GM12864 (cell line): Measurements from ENCODE around the gene TLE2.
"Not testable (repeated sequence)": the region's sequence is repeated elsewhere in the genome, so short reads cannot be mapped to it uniquely, and the experiment has no call there.

Source experiments
- DNase-seq: peaks from one replicate; pipeline ENCODE4 v3.0.0-alpha.2; 2011; ENCODE audit warnings: low read depth
- H3K4me3 ChIP-seq: 2 replicates; pipeline ENCODE4 v1.5.1; 2011; ENCODE audit warnings: mild to moderate bottlenecking, low read depth, low read length, control low read depth
- TF ChIP-seq, protein P1 (sequence below): IDR thresholded peaks from 2 replicates; pipeline ENCODE4 v1.5.1; 2011; ENCODE audit warnings: low read depth, mild to moderate bottlenecking, moderate library complexity, low read length, control low read depth, inconsistent platforms; ENCODE audit errors: missing control alignments

TLE2 gene

DNA sequence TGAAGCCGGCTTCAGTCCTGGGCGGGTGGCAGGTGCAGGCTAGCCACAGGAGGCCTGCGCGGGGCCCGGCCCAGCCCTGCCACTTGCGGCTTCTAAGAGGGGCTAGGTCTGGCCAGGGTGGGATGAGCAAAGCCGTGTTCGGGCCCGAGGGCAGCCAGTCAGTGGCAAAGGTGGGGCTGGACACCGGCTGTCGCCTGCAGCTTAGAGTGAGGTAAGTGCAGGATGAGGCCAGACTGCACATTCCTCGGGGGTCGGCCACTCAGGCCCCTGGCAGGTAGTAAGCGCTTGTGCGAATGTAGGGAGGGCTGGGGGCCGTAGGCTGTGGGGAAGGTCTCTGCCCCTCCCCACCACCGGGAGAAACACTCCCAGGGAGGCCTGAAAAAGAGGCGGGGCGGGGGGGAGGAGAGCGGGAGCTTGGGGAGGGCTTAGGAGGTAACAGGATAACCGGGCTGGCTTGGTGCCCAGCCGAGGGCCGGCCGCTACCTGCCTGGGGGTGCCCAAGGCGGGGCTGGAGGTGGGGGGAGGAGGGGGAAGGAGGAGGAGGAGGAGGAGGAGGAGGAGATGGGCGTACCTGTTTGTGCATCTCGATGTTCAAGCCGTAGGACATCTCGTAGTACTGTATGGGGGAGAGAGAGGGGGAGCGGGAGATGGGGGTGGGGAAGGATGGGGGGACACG is 26.8 kb upstream of the TLE2 start:
- no peak overlapping the region for H3K4me3 ChIP-seq
- no peak for DNase-seq
- TF ChIP-seq, protein P1, sequence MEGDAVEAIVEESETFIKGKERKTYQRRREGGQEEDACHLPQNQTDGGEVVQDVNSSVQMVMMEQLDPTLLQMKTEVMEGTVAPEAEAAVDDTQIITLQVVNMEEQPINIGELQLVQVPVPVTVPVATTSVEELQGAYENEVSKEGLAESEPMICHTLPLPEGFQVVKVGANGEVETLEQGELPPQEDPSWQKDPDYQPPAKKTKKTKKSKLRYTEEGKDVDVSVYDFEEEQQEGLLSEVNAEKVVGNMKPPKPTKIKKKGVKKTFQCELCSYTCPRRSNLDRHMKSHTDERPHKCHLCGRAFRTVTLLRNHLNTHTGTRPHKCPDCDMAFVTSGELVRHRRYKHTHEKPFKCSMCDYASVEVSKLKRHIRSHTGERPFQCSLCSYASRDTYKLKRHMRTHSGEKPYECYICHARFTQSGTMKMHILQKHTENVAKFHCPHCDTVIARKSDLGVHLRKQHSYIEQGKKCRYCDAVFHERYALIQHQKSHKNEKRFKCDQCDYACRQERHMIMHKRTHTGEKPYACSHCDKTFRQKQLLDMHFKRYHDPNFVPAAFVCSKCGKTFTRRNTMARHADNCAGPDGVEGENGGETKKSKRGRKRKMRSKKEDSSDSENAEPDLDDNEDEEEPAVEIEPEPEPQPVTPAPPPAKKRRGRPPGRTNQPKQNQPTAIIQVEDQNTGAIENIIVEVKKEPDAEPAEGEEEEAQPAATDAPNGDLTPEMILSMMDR, result no peak

DNA sequence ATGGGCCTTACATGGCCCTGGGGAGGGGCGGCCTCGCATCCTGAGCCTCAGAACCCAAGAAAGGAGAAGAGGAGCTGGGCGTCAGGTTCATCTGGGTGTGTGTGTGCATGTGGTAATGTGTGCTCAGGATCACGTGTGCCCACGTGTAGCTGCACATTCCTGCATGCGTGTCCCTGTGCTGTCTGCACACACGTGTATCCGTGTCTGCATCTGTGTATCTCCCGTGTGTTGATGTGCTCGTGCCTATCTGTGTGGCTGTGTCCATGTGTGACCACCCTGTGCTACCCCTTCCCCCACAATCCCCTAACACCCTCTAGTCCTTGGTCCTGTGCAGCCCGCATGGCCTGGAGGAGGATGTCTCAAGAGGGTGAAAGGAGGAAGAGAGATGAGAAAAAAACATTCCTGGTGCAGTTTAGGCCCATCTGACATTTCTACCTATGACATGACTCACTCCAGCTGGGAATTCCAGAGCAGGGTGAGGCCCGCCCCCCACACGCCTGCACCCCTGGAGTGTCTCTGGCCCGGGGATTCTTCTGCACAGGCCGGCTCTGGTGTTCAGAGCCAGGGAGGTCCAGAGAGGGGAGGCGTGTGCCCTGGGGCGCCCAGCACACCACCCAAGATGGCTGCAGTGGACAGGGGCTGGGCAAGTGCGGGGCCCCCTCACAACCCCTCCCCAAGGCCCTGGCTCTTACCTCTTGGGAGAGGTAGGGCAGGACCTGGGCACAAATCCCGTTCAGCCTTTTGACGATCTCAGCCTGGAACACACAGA is 26.1 kb upstream of the TLE2 start:
- H3K4me3 ChIP-seq, result no peak overlapping the region
- TF ChIP-seq, protein P1, result no peak
- DNase-seq, result no peak

DNA sequence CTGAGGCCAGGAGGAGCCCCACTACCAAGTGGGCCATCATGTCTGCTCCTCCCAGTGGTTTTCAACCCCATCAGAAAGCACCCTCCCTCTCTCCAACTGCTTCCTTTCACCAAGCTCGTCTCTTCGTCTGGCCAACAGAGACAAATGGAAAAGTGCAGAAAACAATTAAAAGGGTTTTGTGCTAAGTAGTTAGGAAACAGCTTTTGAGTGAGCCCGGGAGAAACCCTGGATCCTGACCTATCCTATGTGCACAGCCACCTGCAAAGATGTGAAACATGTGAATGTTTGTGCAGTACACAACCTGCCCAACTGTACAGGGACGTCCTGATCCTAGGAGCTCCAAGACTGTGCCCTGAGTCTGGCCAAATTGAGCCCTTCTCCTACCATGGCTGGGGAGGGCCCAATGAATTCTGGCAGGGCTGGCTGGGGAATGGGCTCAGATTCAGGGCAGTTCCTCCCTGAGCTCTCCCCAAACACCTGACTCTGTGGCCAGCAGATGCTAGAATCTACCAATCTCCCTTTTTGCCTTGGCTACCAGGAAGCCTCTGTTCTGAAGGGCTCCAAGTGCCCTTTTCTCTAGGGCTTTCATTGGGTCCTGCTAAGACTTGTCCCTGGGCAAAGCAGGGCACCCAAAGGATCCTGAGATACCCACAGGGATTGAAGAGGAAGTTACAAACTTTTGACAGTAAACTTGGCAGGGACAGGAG is 25.3 kb upstream of the TLE2 start:
- DNase-seq, result no peak
- no peak overlapping the region for H3K4me3 ChIP-seq
- TF ChIP-seq, protein P1, result no peak

DNA sequence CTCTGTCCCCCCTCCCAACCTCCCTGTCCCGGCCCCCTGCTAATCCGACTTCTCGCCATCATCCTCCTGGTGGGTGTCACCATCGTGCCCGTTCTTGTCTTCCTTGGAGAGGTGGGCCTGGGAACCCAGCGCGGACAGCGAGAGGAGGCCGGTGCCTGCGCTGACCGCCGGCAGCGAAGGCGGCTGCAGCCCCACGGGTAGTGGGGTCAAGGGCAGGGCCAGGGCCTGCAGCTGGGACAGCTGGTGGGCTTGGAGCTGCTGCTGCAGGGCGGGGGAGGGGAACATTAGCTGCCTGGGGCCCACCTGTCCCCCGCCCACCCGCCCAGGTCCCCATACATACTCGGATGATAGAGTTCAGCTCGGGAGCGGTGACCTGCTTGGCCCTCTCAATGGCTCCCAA is 24.7 kb upstream of the TLE2 start:
- TF ChIP-seq, protein P1, result no peak

DNA sequence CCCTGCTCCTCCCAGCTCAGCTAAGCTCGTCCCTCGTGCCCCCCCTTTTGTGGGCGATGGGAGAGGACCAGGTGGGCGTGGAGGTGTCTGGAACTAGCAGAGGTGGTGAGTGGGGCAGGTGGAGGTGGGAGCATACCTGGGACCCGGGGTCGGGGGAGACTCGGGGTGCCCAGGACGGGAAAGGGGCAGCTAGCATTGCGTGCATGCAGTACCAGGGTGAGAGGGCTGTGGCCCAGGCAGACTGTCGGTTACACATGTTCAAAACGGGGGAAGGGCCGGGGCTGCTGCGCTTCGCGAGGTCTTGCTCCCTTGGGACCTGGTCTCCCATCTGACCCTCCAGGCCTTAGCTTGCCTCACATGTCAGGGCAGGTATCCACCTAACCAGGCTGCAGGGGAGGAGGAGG is 24.1 kb upstream of the TLE2 start:
- no peak overlapping the region for H3K4me3 ChIP-seq
- TF ChIP-seq, protein P1, result no peak
- DNase-seq, result no peak

More for the DNA sequence above, 24.7 kb upstream of the TLE2 start:
- DNase-seq, result no peak
- H3K4me3 ChIP-seq, result no peak overlapping the region

DNA sequence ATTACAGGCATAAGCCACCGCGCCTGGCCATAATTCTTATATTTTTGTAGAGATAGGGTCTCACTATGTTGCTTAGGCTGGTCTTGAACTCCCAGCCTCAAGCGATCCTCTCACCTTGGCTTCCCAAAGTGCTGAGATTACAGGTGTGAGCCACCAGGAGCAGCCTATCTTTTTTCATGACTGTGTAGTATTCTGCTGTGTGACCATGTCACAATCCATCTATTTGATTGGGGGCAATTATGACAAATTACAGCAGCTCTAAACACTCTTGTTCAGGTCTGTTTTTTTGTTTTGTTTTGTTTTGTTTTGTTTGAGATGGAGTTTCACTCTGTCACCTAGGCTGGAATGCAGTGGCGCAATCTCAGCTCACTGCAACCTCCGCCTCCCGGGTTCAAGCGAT is 20.9 kb upstream of the TLE2 start:
- DNase-seq, H3K4me3 ChIP-seq: not testable (repeated sequence)

DNA sequence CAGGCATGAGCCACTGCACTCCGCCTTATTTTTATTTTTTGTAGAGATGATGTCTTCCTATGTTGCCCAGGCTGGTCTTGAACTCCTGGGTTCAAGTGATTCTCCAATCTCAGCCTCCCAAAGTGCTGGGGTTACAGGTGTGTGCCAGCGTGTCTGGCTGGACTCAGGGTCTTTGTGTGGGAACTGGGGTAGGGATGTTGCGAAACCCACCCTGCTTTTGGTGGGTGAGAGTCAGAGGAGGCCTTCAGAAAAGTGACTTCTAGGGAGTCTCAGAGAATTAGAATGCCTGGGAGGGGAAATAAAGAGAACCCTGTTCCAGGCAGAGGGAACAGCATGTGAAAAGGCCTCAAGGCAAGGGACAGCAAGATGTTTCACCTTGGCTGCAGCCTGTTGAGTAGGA is 20.0 kb upstream of the TLE2 start:
- DNase-seq, result no peak
- TF ChIP-seq, protein P1, result no peak
- H3K4me3 ChIP-seq, result no peak overlapping the region
